Measurements from ENCODE around the gene GPR146. TPM values are rescaled to one million over a fixed set of nuclear protein-coding genes. Genes with fewer than 3 reads are reported as not detected.

The GPR146 gene
- total and polyA plus RNA-seq, 2 of the 4 experiments (the other 2 are of a cell fraction), result 2.2 to 3.4 TPM

GRCh38 chr7:1018334-1018695 lies 26.0 kb upstream of the GPR146 start:
- no peak for ATAC-seq (ENCODE audit: low read depth)
- peaks cover 30% of the 10 kb centered on the region for H4K20me1 ChIP-seq (ENCODE audit: insufficient read depth, low read length)
- TF ChIP-seq CEBPB (IDR thresholded peaks at IDR 0.05; ENCODE audit: low read depth, low read length), result no peak
- no peak for TF ChIP-seq FOS (IDR thresholded peaks at IDR 0.05; ENCODE audit: low read depth, low read length)
- TF ChIP-seq SMC3 (IDR thresholded peaks at IDR 0.05; ENCODE audit: low read depth, low read length), result no peak
- no peak for TF ChIP-seq MAZ (IDR thresholded peaks at IDR 0.05; ENCODE audit: borderline replicate concordance, low read depth, low read length)
- no peak for TF ChIP-seq RAD21 (IDR thresholded peaks at IDR 0.05; ENCODE audit: low read length)
- no peak for TF ChIP-seq BHLHE40 (IDR thresholded peaks at IDR 0.05; ENCODE audit: low read depth, low read length)
- no peak for TF ChIP-seq RFX5 (IDR thresholded peaks at IDR 0.05; ENCODE audit: low read depth, low read length)
- TF ChIP-seq CTCF (conservative IDR thresholded peaks at IDR 0.05; ENCODE audit: low read depth, low read length), result no peak
- no peak for TF ChIP-seq USF2 (IDR thresholded peaks at IDR 0.05; ENCODE audit: low read depth, low read length)
- no peak for TF ChIP-seq NFE2L2 (IDR thresholded peaks at IDR 0.05; ENCODE audit: low read depth, low read length)
- TF ChIP-seq POLR2A (IDR thresholded peaks at IDR 0.05; ENCODE audit: low read depth, low read length), result no peak
- no peak for TF ChIP-seq ELK1 (IDR thresholded peaks at IDR 0.05; ENCODE audit: borderline replicate concordance, low read depth, low read length)
- TF ChIP-seq RCOR1 (IDR thresholded peaks at IDR 0.05; ENCODE audit: insufficient replicate concordance, low read length), result no peak
- no peak for TF ChIP-seq MAFK (IDR thresholded peaks at IDR 0.05; ENCODE audit: low read depth, low read length)
- TF ChIP-seq CHD1 (IDR thresholded peaks at IDR 0.05; ENCODE audit: low read depth, low read length), result no peak
- TF ChIP-seq MXI1 (IDR thresholded peaks at IDR 0.05; ENCODE audit: borderline replicate concordance, low read depth, low read length), result no peak

More at GRCh38 chr7:1018334-1018695, 26.0 kb upstream of the GPR146 start:
- Histone ChIP-seq H3K36me3 (ENCODE audit: control insufficient read depth, insufficient read depth, low read length) (peaks cover 24% of the 10 kb centered on the region), H3K9ac (ENCODE audit: low read depth, low read length) (no peak overlapping the region), H3K56ac (ENCODE audit: extremely low read depth, insufficient read depth, low read length) (no peak overlapping the region), H3K18ac (ENCODE audit: low read depth, low read length) (no peak overlapping the region), H2BK5ac (ENCODE audit: low read depth, low read length, poor library complexity, severe bottlenecking) (no peak overlapping the region), H3K27me3 (ENCODE audit: control insufficient read depth, insufficient read depth, low read length) (no peaks in the 10 kb centered on the region), H3K9me3 (ENCODE audit: control insufficient read depth, insufficient read depth, low read length) (peaks cover 3% of the 10 kb centered on the region; the same call in 1 of the 2 replicates), H2BK15ac (ENCODE audit: low read depth, low read length) (no peak overlapping the region), H3K9me1 (ENCODE audit: insufficient read depth, low read length) (peaks cover 5% of the 10 kb centered on the region; the same call in 1 of the 2 replicates), H2BK120ac (ENCODE audit: low read depth, low read length) (no peak overlapping the region), H2AFZ (replicated peaks; ENCODE audit: low read length, poor library complexity) (no peak overlapping the region), H4K91ac (ENCODE audit: insufficient read depth, low read depth, low read length) (no peak overlapping the region), H3K4ac (ENCODE audit: low read depth, low read length) (no peak overlapping the region), H3K14ac (replicated peaks; ENCODE audit: low read depth, low read length) (no peak overlapping the region), H4K5ac (ENCODE audit: low read depth, low read length) (no peak overlapping the region), H3K4me2 (ENCODE audit: low read depth, low read length) (no peak overlapping the region), H3K27ac (ENCODE audit: insufficient read depth, low read length) (no peak overlapping the region), H2AK9ac (replicated peaks; ENCODE audit: low read depth, low read length, poor library complexity) (no peak overlapping the region), H4K8ac (ENCODE audit: low read depth in 2 of 2, low read length in 2 of 2) (no peak overlapping the region), H3K4me3 (ENCODE audit: insufficient read depth, low read depth, low read length) (no peak overlapping the region), H2BK20ac (ENCODE audit: low read depth, low read length) (no peak overlapping the region), H3K4me1 (ENCODE audit: control insufficient read depth, insufficient read depth, low read length) (no peaks in the 10 kb centered on the region), H3K79me1 (ENCODE audit: low read depth in 1 of 2, low read length in 2 of 2) (peaks cover 11 to 59% of the 10 kb centered on the region in 2 experiments), H2AK5ac (ENCODE audit: low read depth, low read length) (no peak overlapping the region), H3K23ac (ENCODE audit: low read depth, low read length) (no peak overlapping the region)
- POLR2A ChIA-PET (ENCODE audit: unreplicated experiment), result no interaction called here
- no peak for DNase-seq
- WGBS, 2 experiments (ENCODE audit: extremely low coverage in 2 of 2, insufficient read length in 1 of 2), result 87% methylated on average over 4 of the region's 13 CpGs; no CpG with 5 or more reads in 1 of the 2 experiments
- intact Hi-C loops (cut with micrococcal nuclease), result no loop called here
- no TSS peak for BruUV-seq (replicated peaks)
- in situ Hi-C loops (cut with MboI; ENCODE audit: low sequenced_read_pairs), result no loop called here
- dilution Hi-C loops (cut with HindIII; ENCODE audit: low sequenced_read_pairs, unreplicated experiment), result no loop called here
- CTCF ChIA-PET, result interaction anchor here (1.4 kb wide), 1 partner anchor 48 kb away, joined by 3 read pairs; no protein-coding TSS in a partner anchor
